Measurements from ENCODE around the gene OXSM. TPM values are rescaled to one million over a fixed set of nuclear protein-coding genes. Genes with fewer than 3 reads are reported as not detected.

OXSM gene
- total and polyA plus RNA-seq, 12 donors = 12.7 to 26.1 (median 16.1) TPM

- H3K4me1 ChIP-seq = peaks cover 0 to 7% (median 0%) of the 10 kb centered on the region in 9 donors
These were observed 27.7 kb downstream of the OXSM start for GRCh38 chr3:25817638-25818037.

DNA sequence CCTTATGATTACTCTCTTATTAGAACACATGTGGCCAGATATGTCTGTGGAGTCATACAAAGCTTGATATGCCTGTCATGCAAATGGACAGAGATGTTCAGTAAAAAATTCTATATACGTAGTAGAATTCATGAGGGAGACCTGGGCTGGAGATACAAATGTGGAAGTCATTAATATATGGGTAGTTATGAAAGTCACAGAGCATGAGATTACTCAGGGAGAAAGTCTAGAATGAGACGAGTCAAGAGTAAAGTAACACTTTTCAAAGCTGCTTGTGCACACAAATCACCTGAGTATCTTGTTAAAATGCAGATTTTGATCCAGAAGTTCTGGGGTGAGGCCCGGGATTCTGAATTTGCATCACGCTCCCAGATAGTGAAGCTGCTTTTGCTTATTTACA is 28.4 kb downstream of the OXSM start:
- peaks cover 0 to 4% (median 0%) of the 10 kb centered on the region in 7 donors for H3K27me3 ChIP-seq
- intact Hi-C loops (cut with DNase I) = no loop called here

More at GRCh38 chr3:25817638-25818037, 27.7 kb downstream of the OXSM start:
- H3K27ac ChIP-seq = no peak overlapping the region
- ATAC-seq = no peak
- peaks cover 0 to 4% (median 0%) of the 10 kb centered on the region in 7 donors for H3K27me3 ChIP-seq
- no peaks in the 10 kb centered on the region for H3K36me3 ChIP-seq
- no peak overlapping the region for H3K4me3 ChIP-seq
- 36 to 76% methylated on average over 1 of the region's 1 CpG for WGBS, 2 donors
- TF ChIP-seq CTCF (IDR thresholded peaks at IDR 0.05) = no peak
- H3K9me3 ChIP-seq = peaks cover 0 to 25% (median 0%) of the 10 kb centered on the region in 11 donors
- DNase-seq = no peak
- intact Hi-C loops (cut with DNase I) = no loop called here

DNA sequence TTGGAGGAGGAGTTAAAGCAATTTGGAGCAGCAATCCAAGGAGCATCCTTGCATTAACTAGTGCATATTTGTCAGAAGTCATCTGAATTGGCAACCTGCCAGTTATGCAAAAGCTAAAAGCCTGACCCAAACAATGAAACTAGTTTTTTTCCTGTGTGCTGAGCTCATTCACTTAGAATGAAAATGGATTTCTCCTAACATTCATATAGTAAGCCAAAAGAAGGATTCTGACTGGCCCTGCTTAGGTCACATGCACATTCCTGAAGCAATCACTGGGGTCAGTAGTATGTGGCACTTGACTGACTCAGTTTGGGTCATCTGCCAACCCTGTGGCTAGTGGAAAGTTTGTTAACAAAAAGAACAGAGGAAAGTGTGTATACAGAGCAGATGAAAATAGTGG is 30.5 kb downstream of the OXSM start:
- ATAC-seq (peak in 5 of 8 donors; percentile 44 to 69 (median 65)), DNase-seq (peak in 1 of 2 donors; percentile 10)
- peaks cover 0 to 4% (median 0%) of the 10 kb centered on the region in 7 donors for H3K27me3 ChIP-seq
- H3K4me3 ChIP-seq = no peak overlapping the region
- intact Hi-C loops (cut with DNase I) = no loop called here
- no peak for TF ChIP-seq CTCF (IDR thresholded peaks at IDR 0.05)
- H3K27ac ChIP-seq = no peak overlapping the region
- no peaks in the 10 kb centered on the region for H3K36me3 ChIP-seq
- peaks cover 0 to 7% (median 0%) of the 10 kb centered on the region in 9 donors for H3K4me1 ChIP-seq
- peaks cover 0 to 12% (median 0%) of the 10 kb centered on the region in 11 donors for H3K9me3 ChIP-seq

More for the DNA sequence above, 28.4 kb downstream of the OXSM start:
- Histone ChIP-seq H3K27ac (no peak overlapping the region), H3K9me3 (peaks cover 0 to 25% (median 0%) of the 10 kb centered on the region in 11 donors), H3K4me3 (no peak overlapping the region), H3K4me1 (peaks cover 0 to 7% (median 0%) of the 10 kb centered on the region in 9 donors), H3K36me3 (no peaks in the 10 kb centered on the region)
- DNase-seq (no peak), ATAC-seq (no peak)
- 84% methylated on average over 4 of the region's 4 CpGs for WGBS, 2 donors
- TF ChIP-seq CTCF (IDR thresholded peaks at IDR 0.05) = no peak

- TF ChIP-seq CTCF (IDR thresholded peaks at IDR 0.05) = no peak
- peaks cover 0 to 7% (median 0%) of the 10 kb centered on the region in 9 donors for H3K4me1 ChIP-seq
- intact Hi-C loops (cut with DNase I) = no loop called here
- no peak overlapping the region for H3K4me3 ChIP-seq
- DNase-seq = no peak
- no peak for ATAC-seq
- H3K36me3 ChIP-seq = no peaks in the 10 kb centered on the region
- WGBS, 2 donors = 74 to 79% methylated on average over 4 of the region's 4 CpGs
- H3K9me3 ChIP-seq = peaks cover 0 to 6% (median 0%) of the 10 kb centered on the region in 11 donors
- no peak overlapping the region for H3K27ac ChIP-seq
- peaks cover 0 to 4% (median 0%) of the 10 kb centered on the region in 7 donors for H3K27me3 ChIP-seq
These were observed 31.1 kb downstream of the OXSM start for GRCh38 chr3:25820816-25821486.
